ENCODE measurements around the gene SIGLEC10.
"Not testable (repeated sequence)": the region's sequence is repeated elsewhere in the genome, so short reads cannot be mapped to it uniquely, and the experiment has no call there.

Gene SIGLEC10

GRCh38 chr19:51434456-51434855 is 17.0 kb upstream of the SIGLEC10 start:
- DNase-seq, result no peak

GRCh38 chr19:51433043-51433442 is 15.6 kb upstream of the SIGLEC10 start:
- DNase-seq, result no peak

- no peak for DNase-seq
These were observed 13.7 kb upstream of the SIGLEC10 start for GRCh38 chr19:51431124-51431523.

GRCh38 chr19:51430221-51430620 is 12.8 kb upstream of the SIGLEC10 start:
- no peak for DNase-seq

GRCh38 chr19:51427201-51427600 is 9.8 kb upstream of the SIGLEC10 start:
- no peak for DNase-seq

- DNase-seq, result peak; percentile 14
These were observed 4.6 kb upstream of the SIGLEC10 start for GRCh38 chr19:51422053-51422448.

GRCh38 chr19:51421229-51422052 is 4.0 kb upstream of the SIGLEC10 start:
- no peak for DNase-seq

GRCh38 chr19:51420511-51420910 is 3.1 kb upstream of the SIGLEC10 start:
- not testable (repeated sequence) for DNase-seq

- DNase-seq, result no peak
These were observed 1.3 kb upstream of the SIGLEC10 start for GRCh38 chr19:51418707-51419106.

- no peak for DNase-seq
These were observed 342 bp upstream of the SIGLEC10 start for GRCh38 chr19:51417810-51418157.

GRCh38 chr19:51416422-51416821 is 1.0 kb downstream of the SIGLEC10 start:
- not testable (repeated sequence) for DNase-seq

- no peak for DNase-seq
These were observed 2.3 kb downstream of the SIGLEC10 start for GRCh38 chr19:51415187-51415586.

- no peak for DNase-seq
These were observed 6.3 kb downstream of the SIGLEC10 start for GRCh38 chr19:51410950-51411748.

- DNase-seq, result no peak
These were observed 9.8 kb downstream of the SIGLEC10 start for GRCh38 chr19:51407511-51408131.

GRCh38 chr19:51402117-51402516 is 15.3 kb downstream of the SIGLEC10 start:
- no peak for DNase-seq

GRCh38 chr19:51399936-51400335 is 17.5 kb downstream of the SIGLEC10 start:
- not testable (repeated sequence) for DNase-seq

- DNase-seq, result no peak
These were observed 18.2 kb downstream of the SIGLEC10 start for GRCh38 chr19:51399231-51399630.

GRCh38 chr19:51398096-51398704 is 19.2 kb downstream of the SIGLEC10 start:
- no peak for DNase-seq

GRCh38 chr19:51397453-51397852 is 20.0 kb downstream of the SIGLEC10 start:
- DNase-seq, result not testable (repeated sequence)

GRCh38 chr19:51396175-51396574 is 21.3 kb downstream of the SIGLEC10 start:
- DNase-seq, result no peak

GRCh38 chr19:51394050-51394836 is 23.2 kb downstream of the SIGLEC10 start:
- DNase-seq, result peak; percentile 43

- DNase-seq, result no peak
These were observed 24.7 kb downstream of the SIGLEC10 start for GRCh38 chr19:51392701-51393100.
